ENCODE measurements around the gene TPST2.

DNA sequence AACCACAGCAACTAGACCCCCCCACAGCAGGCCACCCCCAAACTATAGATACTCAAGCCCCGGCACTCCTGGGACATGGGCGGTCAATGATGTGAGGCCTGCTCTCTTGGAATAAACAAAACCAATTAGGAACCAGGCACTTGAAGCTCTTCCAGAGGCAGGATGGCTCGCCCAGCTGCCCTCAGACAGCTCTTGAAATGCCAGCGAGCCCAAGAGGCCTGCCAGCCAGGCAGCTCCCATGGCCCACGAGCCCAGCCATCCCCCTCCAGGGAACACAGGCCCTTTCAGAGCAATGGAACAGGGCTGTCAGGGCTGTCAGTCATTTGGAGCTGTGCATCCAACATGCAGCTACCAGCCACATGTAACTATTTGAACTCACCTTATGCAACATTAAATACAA is 43.6 kb downstream of the TPST2 start:
- TF ChIP-seq, protein P1, sequence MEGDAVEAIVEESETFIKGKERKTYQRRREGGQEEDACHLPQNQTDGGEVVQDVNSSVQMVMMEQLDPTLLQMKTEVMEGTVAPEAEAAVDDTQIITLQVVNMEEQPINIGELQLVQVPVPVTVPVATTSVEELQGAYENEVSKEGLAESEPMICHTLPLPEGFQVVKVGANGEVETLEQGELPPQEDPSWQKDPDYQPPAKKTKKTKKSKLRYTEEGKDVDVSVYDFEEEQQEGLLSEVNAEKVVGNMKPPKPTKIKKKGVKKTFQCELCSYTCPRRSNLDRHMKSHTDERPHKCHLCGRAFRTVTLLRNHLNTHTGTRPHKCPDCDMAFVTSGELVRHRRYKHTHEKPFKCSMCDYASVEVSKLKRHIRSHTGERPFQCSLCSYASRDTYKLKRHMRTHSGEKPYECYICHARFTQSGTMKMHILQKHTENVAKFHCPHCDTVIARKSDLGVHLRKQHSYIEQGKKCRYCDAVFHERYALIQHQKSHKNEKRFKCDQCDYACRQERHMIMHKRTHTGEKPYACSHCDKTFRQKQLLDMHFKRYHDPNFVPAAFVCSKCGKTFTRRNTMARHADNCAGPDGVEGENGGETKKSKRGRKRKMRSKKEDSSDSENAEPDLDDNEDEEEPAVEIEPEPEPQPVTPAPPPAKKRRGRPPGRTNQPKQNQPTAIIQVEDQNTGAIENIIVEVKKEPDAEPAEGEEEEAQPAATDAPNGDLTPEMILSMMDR (conservative IDR thresholded peaks at IDR 0.05): no peak
- no peak for TF ChIP-seq ZFX (IDR thresholded peaks at IDR 0.05)

Data from C4-2B (cell line).